ENCODE measurements around the gene KRT1.
A peak's percentile ranks its signal among the peaks of the same experiment; 100 is the strongest.

The KRT1 gene

DNA sequence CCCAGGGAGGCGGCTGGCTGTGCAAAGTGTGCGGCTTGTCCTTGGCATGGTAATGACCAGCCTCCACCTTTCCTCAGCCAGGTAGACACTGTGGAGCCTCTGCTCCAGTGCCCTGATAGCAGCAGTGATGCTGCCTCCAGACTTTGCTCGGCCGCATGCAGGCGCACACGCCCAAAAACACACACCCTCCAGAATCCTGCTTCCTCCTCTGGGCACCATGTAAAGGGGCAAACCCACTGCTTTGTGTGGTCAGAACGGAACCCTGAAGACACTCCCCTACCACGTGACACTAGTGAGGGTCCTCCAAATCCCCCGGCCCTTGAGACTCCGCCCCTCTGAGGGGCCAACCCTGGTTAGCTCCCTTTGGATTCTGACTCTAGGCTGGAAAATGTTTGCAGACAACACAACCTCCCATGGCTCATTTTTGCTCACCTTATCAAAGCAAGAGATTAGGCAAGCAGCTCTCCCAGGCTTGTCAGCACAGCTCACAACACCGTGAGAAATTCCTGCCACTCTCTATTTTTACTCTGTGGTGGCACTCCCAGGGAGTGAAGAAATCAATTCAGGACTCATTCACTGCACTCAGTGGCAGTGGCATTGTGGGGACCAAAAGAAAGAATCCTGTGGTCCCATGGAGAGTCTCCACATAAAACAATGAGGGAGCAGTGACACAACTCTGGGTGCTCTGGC lies 18.6 kb upstream of the KRT1 start:
- DNase-seq: no peak

DNA sequence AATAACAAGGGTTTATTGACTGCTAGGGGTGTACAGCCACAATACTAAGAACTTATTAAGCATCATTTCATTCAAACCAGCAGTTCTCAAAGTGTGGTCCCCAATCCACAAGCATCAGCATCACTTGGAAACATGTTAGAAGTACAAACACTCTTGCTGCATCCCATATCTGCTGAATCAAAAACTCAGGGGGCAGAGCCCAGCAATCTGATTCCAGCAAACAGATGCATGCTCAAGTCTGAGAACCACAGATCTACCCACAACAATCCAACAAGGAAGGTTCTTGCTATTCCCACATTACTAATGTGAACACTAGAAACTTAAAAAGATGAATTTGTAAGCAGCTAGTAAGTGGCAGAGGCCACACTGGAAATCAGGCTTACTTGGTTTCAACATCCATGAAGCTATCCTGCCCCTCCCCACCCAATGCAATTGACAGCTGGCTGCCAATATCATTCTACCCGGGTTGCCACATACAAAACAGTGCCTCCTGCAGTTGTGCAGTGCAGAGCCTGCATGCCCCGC lies 16.9 kb upstream of the KRT1 start:
- DNase-seq: no peak

DNA sequence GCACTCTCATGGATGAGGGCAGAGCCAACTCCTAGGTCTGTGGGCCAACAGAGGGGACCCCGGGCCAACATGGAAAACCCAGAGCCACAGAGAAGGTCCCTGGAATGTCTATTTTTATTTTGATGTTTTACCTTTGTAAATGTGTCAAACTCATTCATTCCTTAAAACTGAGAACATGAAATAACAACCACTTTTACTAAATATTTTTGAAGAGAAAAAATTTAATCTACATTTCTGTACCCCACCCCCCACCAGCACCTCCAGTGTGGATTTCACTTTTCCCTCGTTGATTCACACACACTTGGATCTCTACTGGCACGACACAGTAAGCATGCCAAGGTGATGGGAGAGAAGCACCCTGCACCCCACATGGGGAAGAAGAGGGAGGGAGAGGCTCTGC lies 16.4 kb upstream of the KRT1 start:
- no peak for DNase-seq

DNA sequence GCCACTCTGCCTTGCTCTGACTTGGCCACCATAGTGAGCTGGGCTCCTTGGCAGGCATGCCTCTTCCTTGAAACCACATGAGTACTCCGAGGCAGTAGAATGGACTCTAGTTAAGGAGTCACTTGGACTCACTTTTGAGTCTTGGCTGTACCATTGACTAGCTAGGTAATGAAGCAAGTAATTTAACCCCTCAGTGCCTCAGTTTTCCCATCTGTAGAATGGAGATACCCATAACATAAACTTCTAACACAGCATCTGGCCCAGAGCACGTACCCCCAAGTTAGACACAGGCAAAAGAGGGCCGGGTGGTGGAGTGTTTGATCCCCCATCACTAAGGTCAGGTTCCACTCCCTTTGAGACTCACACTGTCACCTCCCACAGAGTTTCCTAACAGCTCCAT lies 14.8 kb upstream of the KRT1 start:
- DNase-seq: no peak

DNA sequence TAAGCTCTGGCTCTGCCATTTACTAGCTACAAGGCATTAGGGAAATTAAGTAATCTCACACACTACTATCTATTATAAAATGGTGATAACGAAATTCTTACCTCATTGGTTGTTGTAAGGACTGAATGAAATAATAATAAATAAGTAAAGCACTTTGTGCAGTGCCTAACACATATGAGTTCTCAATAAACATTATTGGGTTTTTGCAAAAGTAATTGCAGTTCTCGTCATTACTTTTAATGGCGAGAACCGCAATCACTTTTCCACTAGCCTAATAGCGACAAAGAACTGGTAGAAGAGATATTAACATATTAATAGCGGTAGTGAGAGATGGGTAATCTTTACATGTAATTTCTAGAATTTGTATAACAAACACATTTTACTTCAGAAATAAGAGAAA lies 13.9 kb upstream of the KRT1 start:
- no peak for DNase-seq

DNA sequence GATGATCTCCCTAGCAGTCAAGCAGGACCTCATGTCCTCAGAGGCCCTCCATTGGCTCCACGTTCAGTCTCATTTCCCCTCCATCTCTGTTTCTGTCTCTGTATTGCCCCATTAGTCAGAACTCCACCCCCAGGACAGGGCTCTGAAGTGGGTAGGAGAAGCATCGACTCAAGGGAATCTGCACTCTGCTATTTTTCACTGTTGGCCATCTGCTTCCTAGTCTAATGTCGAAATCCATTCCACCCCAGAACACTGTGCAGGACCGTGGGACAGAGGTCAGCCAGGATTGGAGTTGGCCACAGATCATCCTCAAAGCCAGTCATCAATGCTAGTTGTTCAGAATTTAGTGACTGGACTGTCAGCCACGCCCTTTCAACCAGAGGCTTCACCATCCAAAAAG lies 13.1 kb upstream of the KRT1 start:
- no peak for DNase-seq

DNA sequence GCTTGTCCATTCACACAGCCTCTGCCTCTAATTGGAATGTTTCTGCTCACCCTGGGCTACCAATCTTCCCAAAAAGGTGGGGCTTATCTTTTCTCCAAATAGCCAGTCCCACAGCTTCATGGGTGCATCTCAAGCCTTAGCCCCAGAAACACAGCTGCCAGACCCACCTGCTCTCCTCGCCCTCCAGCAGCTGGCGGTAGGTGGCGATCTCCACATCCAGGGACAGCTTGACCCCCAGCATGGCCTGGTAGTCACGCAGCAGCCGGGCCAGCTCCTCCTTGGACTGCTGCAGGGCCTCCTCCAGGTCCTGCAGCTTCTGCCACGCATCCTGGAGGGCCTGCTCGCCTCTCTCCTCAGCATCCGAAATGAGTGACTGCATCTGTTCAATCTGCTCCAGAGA lies 12.0 kb upstream of the KRT1 start:
- no peak for DNase-seq

DNA sequence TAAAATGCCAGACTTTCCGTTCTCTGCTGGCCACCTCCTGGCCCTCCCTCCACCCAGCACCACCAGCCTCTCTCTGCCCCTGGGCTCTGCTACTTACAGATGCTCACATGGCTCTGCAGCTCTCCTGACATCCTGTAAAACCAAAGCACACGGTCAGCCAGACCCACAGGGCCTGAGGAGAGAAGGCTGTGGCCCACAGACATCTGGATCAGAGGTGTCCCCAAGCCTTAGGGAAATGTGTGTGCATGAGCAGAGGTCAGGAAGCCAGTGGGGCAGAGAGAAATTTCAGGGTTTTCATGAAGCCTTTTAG lies 11.6 kb upstream of the KRT1 start:
- no peak for DNase-seq

DNA sequence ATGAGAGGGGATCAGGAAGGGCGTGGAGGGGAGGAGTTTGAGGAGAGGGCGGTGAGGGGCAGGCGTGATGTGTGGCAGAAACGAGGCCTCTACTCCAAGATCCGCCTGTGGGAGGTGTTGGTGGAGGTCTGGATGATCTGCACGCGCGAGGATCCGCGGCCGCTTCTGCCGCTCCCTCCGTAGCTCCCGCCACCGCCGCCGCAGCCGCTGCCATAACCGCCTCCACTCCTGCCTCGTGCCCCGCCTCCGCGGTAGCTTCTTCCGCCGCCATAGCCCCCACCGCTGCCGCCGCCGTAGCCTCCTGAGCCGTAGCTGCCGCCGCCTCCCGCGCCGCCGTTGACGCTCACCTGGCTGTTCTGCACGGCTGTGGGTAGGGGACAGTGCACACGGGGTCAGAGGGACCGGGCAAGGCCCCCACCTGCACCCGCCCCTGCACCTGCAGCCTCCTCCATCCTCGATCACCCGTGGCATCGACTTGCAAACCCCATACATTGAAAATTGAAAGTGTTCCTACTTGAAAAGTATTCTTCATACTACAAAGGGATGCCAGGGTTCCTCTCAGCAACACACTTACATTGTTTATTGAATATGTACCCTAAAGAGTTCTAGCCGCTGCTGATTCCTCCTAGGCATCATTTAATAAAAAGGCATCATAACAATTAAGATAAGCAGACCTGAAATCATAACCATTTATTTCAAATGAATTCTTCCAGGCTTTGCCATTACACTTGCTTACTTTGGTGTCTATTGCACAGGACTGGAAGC lies 11.1 kb upstream of the KRT1 start:
- DNase-seq: peak; percentile 83

DNA sequence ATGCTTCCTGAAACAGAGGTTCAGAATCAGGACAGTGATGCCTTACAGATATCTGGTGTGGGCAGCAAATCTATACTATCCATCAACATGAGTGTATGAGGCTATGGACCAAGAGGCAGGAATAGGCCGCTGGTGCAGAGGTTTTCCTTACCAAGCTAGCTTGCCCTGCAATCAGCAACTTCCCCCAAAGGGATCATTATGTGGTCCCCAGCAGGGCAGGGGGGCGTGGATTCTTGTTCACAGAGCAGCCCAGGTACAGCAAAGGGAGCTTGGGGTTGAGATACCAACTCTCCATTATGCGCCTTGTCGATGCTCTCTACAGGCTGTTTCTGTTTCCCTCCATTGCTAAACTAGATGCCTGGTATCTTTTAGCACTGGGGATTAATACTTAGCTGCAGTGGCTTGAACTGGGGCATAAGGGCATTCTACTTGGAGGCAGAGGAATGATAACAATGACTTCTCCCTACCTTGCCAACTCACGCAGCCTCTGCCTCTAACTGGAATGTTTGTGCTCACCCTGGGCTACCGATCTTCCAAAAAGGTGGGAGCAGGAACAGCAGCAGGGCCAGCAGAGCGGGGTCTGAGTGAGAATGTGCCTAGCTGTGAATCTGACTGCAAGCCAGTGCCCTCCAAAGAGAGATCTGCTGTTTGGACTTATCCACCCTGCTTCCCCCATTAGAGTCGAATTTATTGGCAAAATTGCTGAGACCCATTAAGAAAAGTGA lies 10.3 kb upstream of the KRT1 start:
- no peak for DNase-seq

DNA sequence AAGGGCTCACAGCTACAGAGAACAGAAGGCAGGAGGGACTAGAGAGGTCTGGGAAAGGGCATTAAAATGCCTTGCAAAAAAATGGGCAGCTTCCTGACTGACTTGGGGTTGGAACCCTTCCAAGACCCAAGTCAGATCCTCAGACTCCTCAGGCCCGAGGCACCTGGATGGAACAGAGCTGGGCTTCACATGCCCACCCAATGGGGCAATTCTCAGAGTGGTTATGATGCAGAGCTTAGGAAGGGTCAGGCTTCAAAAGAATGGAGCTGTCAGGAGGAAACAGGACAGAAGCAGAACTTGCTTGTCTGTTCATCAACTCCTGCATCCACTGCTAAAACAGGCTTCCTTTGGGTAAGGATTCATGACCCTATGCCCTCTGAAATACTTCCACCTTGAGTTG lies 9.7 kb upstream of the KRT1 start:
- no peak for DNase-seq

DNA sequence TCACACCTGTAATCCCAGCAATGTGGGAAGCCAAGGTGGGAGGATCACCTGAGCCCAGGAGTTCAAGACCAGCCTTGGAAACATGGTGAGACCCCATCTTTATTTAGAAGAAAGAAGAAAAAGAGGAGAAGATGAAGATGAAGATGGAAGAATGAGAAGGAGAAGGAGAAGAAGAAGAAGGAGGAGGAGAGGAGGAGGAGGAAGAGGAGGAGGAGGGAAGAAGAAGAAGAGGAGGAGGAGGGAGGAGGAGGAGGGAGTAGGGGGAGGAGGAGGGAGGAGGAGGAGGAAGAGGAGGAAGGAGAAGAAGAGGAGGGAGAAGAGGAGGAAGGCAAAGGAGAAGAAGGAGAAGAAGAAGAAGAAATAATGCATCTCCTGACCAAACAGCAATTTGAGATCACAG lies 9.0 kb upstream of the KRT1 start:
- no peak for DNase-seq

DNA sequence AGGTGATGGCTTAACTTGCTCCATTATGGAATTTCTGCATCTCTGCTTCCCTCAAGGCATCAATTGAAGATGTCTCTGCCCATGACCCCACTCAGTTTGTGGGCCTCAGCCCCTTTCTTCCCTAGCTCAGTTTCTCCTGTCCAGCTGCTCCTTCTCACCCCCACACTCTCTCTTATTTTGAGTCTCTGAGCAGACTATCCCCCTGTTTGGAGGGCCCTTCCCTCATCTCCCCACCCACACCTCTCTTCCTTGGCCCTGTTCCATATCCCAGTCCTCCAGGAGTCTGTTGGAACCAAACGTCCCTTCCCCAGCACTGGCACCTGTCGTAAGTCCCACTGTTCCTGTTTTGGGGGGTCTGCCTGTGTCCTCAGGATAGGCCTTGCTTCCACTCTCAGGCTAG lies 8.3 kb upstream of the KRT1 start:
- no peak for DNase-seq

DNA sequence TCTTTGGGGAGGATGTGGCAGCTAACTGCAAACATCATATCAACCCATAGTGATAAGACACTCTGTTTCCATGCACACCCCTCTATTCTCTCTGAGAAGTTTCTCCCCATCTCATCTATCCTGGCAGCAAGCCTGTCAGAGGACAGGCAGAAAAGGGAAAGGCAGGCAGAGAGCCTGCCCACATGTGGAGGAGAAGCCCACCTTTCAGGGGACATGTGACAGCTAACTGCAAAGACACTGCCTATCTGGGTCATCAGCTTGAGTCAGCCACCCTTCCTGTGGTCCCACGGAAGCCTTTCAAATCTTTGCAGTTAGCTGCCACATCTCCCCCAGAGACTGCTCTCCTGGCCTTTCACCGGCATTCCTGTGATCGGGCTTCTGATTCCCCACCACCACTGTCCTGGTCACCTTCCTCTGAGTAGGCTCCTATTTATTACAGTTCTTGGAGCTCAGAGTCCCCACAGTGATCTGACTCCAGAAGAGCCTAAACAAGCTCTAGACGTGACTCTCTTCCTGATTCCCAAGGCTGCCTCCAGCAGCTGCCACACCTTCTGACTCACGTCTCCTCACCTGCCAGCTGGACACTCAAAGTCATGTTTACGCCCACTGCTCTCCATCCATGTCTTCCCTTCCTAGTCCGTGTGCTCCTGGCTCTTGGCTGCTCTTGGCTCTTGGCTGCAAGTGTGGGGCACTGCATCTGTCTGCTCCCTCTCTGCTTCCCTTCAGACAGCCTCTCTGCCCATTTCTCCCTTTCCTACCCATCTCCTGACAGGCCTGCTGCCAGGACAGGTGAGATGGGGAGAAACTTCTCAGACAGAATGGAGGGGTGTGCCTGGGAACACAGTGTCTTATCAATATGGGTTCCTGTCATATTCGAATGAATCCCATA lies 7.5 kb upstream of the KRT1 start:
- no peak for DNase-seq

DNA sequence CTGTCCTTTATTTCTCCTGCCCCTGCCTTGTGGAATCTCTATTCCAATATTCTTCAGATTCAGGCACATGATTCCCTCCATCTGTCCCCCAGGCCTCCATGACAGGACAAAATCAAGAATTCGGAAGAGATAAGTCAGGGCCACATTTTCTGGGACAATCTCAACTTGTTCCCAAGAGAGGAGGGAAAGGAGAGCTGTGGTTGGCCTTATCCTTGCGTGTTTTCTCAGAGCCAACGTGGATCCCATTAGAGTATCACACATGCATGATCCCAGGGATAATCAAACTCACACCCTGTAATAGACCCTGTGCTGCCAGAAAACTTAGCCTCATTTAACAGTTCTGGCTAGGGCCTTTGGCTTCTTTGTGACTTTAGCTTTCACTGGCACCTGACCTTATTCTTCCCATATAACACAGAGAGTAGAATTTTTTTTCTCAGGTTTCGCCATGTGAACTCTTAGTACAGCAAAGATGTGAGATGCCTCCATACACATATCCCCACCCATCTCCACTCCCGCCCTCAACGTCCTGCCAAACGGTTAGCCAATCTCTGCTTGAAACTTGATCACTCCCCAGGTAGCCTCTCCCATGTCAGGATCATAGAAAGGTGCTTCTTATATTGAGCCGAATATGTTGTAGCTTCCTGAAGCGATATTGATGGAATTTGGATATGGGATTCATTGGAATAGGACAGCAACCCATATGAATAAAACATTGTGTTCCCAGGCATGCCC lies 6.7 kb upstream of the KRT1 start:
- DNase-seq: no peak

DNA sequence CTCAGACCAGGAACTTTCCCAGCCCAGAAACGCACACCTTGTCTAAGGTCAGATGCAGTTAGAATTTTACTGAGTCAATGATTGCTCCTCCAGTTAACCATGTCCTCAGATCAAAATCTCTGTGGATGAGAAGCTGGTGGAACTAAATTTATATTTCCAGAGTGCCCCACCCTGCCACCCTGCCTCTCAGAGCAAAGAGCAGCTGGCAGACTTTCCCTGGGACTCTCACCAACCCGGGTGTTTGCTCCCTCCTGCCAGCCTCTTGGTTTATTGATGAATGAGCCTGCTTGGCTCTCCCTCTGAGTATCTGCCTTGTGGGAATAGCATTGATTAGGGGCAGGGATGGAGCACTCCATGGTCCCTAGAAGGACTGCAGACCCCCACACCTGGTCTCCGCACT lies 5.9 kb upstream of the KRT1 start:
- no peak for DNase-seq

DNA sequence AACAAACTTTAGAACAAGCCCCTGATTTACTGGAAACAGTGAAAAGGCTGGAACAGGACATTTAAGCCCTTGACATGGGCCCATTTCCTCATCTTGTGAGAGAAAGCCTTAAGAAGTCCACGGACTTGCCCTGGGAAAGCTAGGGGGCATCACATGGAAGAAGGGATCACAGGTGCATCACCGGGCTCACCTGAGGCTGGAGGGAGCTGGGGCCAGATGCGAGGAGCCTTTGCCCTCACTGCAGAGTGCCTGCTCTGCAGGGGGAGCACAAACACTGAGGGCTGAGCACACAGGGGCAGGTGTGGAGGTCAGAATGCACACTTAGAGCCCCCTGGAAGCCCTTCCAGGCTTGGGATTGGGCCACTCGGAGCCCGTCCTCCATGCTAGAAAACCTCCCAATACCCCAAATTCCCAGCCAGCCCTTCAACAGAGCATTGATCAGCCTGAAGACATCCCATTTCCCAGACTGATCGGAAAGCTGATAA lies 5.2 kb upstream of the KRT1 start:
- DNase-seq: no peak

DNA sequence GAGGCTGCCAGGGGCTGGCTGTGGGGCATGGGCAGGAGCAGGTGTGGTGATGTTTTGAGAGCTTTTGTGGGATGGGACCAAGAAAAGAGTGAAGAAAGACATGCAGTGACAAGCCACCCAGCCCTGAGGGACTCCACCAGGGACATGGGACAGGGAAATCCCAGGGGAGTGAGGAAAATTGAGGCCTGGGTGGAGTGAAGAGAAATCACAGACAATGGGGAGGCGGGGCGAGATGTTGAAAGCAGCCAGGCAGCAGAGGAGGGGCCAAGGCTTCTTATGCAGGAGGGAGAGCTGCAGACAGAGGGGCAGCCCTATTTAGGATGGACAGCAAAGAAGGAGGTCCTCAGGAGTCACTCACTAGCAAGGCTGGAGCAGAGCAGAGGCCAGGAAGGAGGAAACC lies 4.2 kb upstream of the KRT1 start:
- DNase-seq: no peak

DNA sequence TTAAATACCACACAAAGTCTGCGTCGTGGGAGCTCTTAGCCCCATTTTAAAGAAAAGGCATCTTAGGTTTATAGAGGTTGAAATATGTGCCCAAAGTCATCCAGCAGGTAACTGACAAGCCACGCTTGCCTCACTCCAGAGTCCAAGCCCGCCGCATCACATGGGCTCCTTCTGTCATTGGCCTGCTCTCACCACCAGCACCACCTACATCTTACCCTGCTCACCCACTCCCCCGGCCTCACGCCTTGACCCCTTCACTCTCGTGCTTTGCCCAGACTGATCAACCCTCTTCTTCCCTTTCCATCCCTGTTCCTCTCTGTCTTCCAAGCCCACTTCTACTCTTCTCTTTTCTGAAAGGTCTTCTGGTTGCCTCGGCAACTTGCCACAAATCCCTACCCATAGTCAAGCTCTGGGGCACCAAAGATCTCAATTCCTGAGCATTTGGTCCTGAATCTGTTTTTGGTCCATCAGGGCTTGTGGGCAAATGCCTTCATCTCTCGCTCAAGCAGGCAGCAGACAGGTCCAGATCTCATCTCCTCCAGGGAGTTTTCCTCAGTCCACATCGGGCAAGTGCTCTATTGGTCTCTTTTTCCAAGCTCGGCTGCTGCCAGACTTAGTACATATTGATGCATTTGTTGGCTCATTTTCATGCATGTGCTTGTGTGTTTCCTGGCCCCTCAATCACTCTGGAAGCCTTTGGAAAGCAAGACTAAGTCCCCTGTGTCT lies 3.5 kb upstream of the KRT1 start:
- DNase-seq: no peak

DNA sequence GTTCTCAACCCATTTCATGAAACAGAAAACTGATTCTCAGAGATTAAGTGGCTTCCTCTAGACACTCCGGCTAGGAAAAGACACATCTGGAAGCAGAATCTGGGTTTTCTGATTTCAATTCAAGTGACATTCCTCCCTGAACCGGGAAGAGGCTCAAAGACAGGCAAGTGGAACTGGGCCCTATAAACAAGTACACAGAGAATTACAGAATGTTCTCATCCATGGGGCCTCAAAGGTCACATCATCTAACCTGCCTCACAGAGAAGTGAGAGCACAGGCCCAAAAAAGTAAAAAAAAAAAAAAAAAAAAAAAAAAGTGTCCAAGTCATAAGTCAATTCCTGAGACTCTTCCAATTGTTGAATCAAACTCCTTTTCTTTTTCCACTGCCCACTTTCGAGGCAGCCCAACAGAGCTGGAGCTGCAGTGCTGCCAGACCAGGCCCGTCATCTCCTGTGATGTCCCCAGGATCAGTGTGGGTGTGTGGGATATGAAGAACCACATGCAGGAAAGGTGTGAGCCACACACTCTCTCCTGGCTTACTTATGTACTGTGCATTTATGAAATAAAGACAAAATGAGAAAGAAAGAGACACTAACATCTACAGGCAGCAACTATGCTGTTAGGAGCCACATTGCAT lies 2.8 kb upstream of the KRT1 start:
- DNase-seq: no peak

DNA sequence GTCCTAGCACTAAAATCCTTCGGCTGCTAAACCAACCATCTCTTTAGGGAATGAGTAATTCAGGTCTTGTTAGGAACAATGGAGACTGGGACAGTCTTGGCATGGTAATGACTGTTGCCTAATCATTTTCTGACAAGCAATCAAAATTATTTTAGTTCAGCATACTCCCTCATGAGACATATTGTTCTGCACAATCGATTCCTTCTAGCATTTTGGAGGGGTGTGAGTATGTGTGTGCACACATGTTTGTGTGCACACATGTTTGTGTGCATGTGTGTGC lies 2.1 kb upstream of the KRT1 start:
- no peak for DNase-seq

Measured in activated effector memory CD4-positive, alpha-beta T cell treated with anti-CD3 and anti-CD28 coated beads, Interleukin-2, amount 50 U/mL, for 16 hours (primary cell).